PC-9 (cell line): Measurements from ENCODE around the gene SEC24D. TPM values are rescaled to one million over a fixed set of nuclear protein-coding genes. Genes with fewer than 3 reads are reported as not detected.

Experiments
- BruUV-seq: library from RNA; stranded (reverse); fragments of 400-500 nt; replicated peaks from 2 replicates; lab custom pipeline; 2021; lab: Mats Ljungman, UMichigan
- CTCF ChIA-PET: fragments of 300-600 bp; sonication (Branson Sonifier 250); formaldehyde crosslinking; loops from one replicate; lab custom pipeline; 2022; ENCODE audit warnings: antibody characterized with exemption; lab: Charles Lee
- POLR2A ChIA-PET: fragments of 300-600 bp; sonication (Branson Sonifier 250); formaldehyde crosslinking; loops from one replicate; lab custom pipeline; 2022; ENCODE audit warnings: antibody characterized with exemption; ENCODE audit not compliant: unreplicated experiment; lab: Charles Lee
- DNase-seq, 2 experiments: peaks; one replicate each; pipeline versions ENCODE4 v3.0.0 to v3.0.0-alpha.2; 2015 to 2022; ENCODE audit warnings: mixed read lengths in 1 of 2
- H2AFZ ChIP-seq: fragments of 200-600 bp; sonication (generic); 2 replicates; pipeline ENCODE4 v1.8.1; 2017; ENCODE audit warnings: antibody characterized with exemption
- H3F3A ChIP-seq: fragments of 200-600 bp; sonication (generic); 2 replicates; pipeline ENCODE4 v1.8.1; 2017; ENCODE audit warnings: antibody characterized with exemption, mild to moderate bottlenecking, low read depth; ENCODE audit not compliant: insufficient read depth
- H3K27ac ChIP-seq: fragments of 200-600 bp; sonication (generic); 2 replicates; pipeline ENCODE4 v1.6.1; 2016; ENCODE audit warnings: mixed run types
- H3K27me3 ChIP-seq: fragments of 200-600 bp; sonication (generic); 2 replicates; pipeline ENCODE4 v1.6.1; 2016; ENCODE audit warnings: low read depth, mixed run types; ENCODE audit not compliant: insufficient read depth
- H3K36me3 ChIP-seq: fragments of 200-600 bp; sonication (generic); 2 replicates; pipeline ENCODE4 v1.6.1; 2016; ENCODE audit warnings: low read depth, mixed run types
- H3K4me1 ChIP-seq: fragments of 200-600 bp; sonication (generic); replicated peaks from 2 replicates; pipeline ENCODE4 v1.6.1; 2016; ENCODE audit warnings: mixed run types; ENCODE audit not compliant: insufficient read depth
- H3K4me2 ChIP-seq: fragments of 200-600 bp; sonication (generic); 2 replicates; pipeline ENCODE4 v1.6.1; 2017; ENCODE audit warnings: mixed run types
- H3K4me3 ChIP-seq: fragments of 200-600 bp; sonication (generic); 2 replicates; pipeline ENCODE4 v1.6.1; 2016; ENCODE audit warnings: mixed run types
- H3K79me2 ChIP-seq: fragments of 200-600 bp; sonication (generic); 2 replicates; pipeline ENCODE4 v1.6.1; 2017; ENCODE audit warnings: low read depth, mixed run types
- H3K9me2 ChIP-seq: fragments of 200-600 bp; sonication (generic); 2 replicates; pipeline ENCODE4 v1.8.1; 2017; ENCODE audit warnings: mild to moderate bottlenecking; ENCODE audit not compliant: insufficient read depth
- H3K9me3 ChIP-seq: fragments of 200-600 bp; sonication (generic); 2 replicates; pipeline ENCODE4 v1.8.1; 2016; ENCODE audit warnings: low read depth; ENCODE audit not compliant: insufficient read depth
- H4K20me1 ChIP-seq: fragments of 200-600 bp; sonication (generic); 2 replicates; pipeline ENCODE4 v1.8.1; 2017; ENCODE audit not compliant: insufficient read depth
- EZH2 ChIP-seq: fragments of 200-600 bp; sonication (generic); IDR thresholded peaks from 2 replicates; pipeline ENCODE4 v1.8.0; 2017; ENCODE audit warnings: antibody characterized with exemption, low read depth
- intact Hi-C: fragments of 100-400 bp; cut with micrococcal nuclease; formaldehyde crosslinking; loops from one replicate; pipeline ENCODE4 v1.10.0; 2022; ENCODE audit not compliant: unreplicated experiment
- total RNA-seq: library from RNA; stranded (reverse); gene quantifications from 2 replicates; pipeline ENCODE4 v1.2.3, GENCODE V29; 2021
- TF ChIP-seq, protein P1 (sequence below): fragments of 200-600 bp; sonication (generic); conservative IDR thresholded peaks from 2 replicates; pipeline ENCODE4 v1.6.1; 2017; ENCODE audit warnings: mixed run types, antibody characterized with exemption, mild to moderate bottlenecking, moderate library complexity

SEC24D gene
- total RNA-seq, 1 experiment from 2014 or later = 17.3 TPM

DNA sequence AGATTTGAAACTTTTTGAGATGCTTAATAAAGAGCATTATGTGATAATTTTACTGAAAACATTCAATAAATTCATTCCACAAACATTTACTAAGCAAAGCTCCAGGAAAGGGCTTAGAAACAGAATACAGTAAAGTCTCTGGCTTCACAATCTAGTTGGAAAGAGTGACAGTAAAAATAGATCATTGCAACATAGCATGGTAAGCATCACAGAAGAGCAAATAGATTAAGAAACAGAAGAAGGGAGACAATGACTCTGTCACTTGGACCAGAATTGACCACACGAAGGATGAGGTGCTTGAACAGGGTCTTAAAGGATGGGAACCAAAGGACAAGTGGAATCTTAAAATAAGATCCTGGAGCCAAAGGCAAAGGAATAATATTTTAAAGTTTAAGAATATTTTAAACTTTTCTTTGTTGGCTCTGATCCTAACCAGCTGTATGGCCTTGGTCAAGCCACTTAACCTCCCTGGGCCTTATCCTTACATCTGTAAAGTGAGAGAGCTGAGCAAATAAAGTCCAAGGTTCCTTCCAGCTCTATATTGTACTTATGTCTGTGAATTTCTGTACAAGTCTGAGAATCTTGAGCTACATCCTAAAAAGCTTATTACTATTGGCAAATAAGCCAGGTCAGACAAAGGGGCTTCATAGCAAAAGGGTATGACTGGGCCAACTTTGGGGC, 33.9 kb downstream of the SEC24D start:
- Histone ChIP-seq H3K79me2 (no peaks in the 10 kb centered on the region), H3F3A (no peaks in the 10 kb centered on the region), H2AFZ (no peak overlapping the region), H4K20me1 (no peaks in the 10 kb centered on the region), H3K4me2 (no peak overlapping the region), H3K27me3 (no peaks in the 10 kb centered on the region), H3K36me3 (no peaks in the 10 kb centered on the region), H3K4me1 (no peaks in the 10 kb centered on the region), H3K27ac (no peak overlapping the region), H3K4me3 (no peak overlapping the region), H3K9me3 (no peaks in the 10 kb centered on the region), H3K9me2 (no peaks in the 10 kb centered on the region)
- intact Hi-C loops = no loop called here
- no peak for DNase-seq
- ChIA-PET POLR2A (no interaction called here), CTCF (no interaction called here)
- TF ChIP-seq, protein P1, sequence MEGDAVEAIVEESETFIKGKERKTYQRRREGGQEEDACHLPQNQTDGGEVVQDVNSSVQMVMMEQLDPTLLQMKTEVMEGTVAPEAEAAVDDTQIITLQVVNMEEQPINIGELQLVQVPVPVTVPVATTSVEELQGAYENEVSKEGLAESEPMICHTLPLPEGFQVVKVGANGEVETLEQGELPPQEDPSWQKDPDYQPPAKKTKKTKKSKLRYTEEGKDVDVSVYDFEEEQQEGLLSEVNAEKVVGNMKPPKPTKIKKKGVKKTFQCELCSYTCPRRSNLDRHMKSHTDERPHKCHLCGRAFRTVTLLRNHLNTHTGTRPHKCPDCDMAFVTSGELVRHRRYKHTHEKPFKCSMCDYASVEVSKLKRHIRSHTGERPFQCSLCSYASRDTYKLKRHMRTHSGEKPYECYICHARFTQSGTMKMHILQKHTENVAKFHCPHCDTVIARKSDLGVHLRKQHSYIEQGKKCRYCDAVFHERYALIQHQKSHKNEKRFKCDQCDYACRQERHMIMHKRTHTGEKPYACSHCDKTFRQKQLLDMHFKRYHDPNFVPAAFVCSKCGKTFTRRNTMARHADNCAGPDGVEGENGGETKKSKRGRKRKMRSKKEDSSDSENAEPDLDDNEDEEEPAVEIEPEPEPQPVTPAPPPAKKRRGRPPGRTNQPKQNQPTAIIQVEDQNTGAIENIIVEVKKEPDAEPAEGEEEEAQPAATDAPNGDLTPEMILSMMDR = no peak
- no peak for TF ChIP-seq EZH2
- no TSS peak for BruUV-seq

DNA sequence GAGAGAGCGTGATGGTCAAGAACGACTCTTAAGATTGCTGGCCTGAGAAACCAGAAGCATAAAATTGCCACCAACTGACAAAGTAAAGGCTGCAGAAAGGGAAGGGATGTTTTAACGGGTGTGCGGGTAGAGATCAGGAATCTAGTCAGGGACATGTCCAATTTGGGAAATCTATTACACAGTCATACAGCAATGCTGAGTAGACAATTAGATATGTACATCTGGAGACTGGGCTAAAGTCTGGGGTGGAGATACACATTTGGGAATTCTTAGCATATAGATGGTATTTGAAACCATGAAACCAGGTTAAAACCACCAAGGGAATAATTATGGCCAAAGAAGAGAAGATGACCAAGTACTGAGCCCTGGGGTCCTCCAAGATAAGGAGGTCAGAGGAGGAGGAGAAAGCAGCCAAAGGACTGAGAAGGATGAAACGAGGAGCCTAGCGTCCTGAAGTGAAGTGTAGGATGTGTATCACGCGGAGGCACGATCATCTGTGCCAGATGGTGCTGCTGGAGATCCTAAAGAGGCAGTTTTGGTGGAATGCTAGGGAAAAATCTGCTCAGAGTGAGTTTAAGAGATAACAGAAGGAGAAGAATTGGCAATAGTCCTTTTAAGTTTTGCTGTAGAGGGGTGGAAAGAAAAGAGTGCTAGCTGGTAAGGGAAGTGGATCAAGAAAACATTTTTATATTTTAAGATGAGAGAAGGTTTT, 36.5 kb downstream of the SEC24D start:
- no peaks in the 10 kb centered on the region for H3K79me2 ChIP-seq
- no peaks in the 10 kb centered on the region for H4K20me1 ChIP-seq
- no peak for DNase-seq
- ChIA-PET CTCF (no interaction called here), POLR2A (no interaction called here)
- H3K4me2 ChIP-seq = no peak overlapping the region
- H3K9me3 ChIP-seq = no peaks in the 10 kb centered on the region
- no peaks in the 10 kb centered on the region for H3K27me3 ChIP-seq
- peaks cover 6% of the 10 kb centered on the region; the same call in 1 of the 2 replicates for H3K36me3 ChIP-seq
- H3K4me1 ChIP-seq = no peaks in the 10 kb centered on the region
- TF ChIP-seq EZH2 = no peak
- TF ChIP-seq, protein P1 = no peak
- no TSS peak for BruUV-seq
- intact Hi-C loops = no loop called here
- no peak overlapping the region for H3K4me3 ChIP-seq
- no peak overlapping the region for H3K27ac ChIP-seq
- no peak overlapping the region for H2AFZ ChIP-seq
- no peaks in the 10 kb centered on the region for H3K9me2 ChIP-seq
- no peaks in the 10 kb centered on the region for H3F3A ChIP-seq

DNA sequence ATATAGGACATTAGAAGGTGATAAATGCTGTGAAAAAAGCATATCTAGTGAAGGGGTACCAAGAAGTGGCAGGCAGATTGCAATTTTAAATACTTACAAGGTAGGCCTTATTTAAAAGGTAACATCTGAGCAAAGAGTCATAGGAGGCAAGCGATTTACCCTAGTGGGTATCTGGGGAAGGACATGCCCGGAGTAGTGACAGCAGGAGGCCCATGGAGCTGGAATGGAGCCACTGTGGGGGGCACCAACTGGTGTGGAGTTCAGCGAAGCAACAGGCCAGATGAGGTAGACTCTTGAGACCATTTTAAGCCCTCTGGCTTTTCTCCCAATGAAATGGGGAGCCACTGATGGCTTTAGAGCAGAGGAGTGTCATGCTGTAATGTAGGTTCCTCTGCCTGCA, 37.3 kb downstream of the SEC24D start:
- no peak overlapping the region for H3K4me3 ChIP-seq
- DNase-seq = no peak
- H2AFZ ChIP-seq = no peak overlapping the region
- H3K27ac ChIP-seq = no peak overlapping the region
- H3K36me3 ChIP-seq = peaks cover 6% of the 10 kb centered on the region; the same call in 1 of the 2 replicates
- ChIA-PET CTCF (no interaction called here), POLR2A (no interaction called here)
- TF ChIP-seq, protein P1 = no peak
- no peak for TF ChIP-seq EZH2
- H4K20me1 ChIP-seq = no peaks in the 10 kb centered on the region
- H3K9me2 ChIP-seq = no peaks in the 10 kb centered on the region
- no peaks in the 10 kb centered on the region for H3K27me3 ChIP-seq
- H3F3A ChIP-seq = no peaks in the 10 kb centered on the region
- no peak overlapping the region for H3K4me2 ChIP-seq
- BruUV-seq = no TSS peak
- intact Hi-C loops = no loop called here
- H3K4me1 ChIP-seq = no peaks in the 10 kb centered on the region
- no peaks in the 10 kb centered on the region for H3K79me2 ChIP-seq
- H3K9me3 ChIP-seq = no peaks in the 10 kb centered on the region
